Measurements from ENCODE around the gene CALU. TPM values are rescaled to one million over a fixed set of nuclear protein-coding genes. Genes with fewer than 3 reads are reported as not detected.

The CALU gene
- polyA plus RNA-seq, 1 donor from 2014 or later, result 38.1 TPM

- no peaks in the 10 kb centered on the region for H3F3A ChIP-seq (ENCODE audit: insufficient read depth, low read length, poor library complexity, severe bottlenecking)
- no peak overlapping the region for H3K27ac ChIP-seq (ENCODE audit: low read length)
- H2AFZ ChIP-seq (ENCODE audit: low read depth, low read length), result no peak overlapping the region
- H3K27me3 ChIP-seq (ENCODE audit: insufficient read depth, low read depth, low read length), result peaks cover 25% of the 10 kb centered on the region
- no peak overlapping the region for H3K9ac ChIP-seq (ENCODE audit: low read length)
- H3K79me2 ChIP-seq (replicated peaks; ENCODE audit: insufficient read depth, low read length), result no peaks in the 10 kb centered on the region
- no peak overlapping the region for H3K4me3 ChIP-seq (ENCODE audit: low read length)
- H3K9me3 ChIP-seq (ENCODE audit: low read length), result no peaks in the 10 kb centered on the region
- H3K4me2 ChIP-seq (ENCODE audit: low read length), result no peak overlapping the region
- H4K20me1 ChIP-seq (ENCODE audit: insufficient read depth), result no peaks in the 10 kb centered on the region
- TF ChIP-seq RAD21 (conservative IDR thresholded peaks at IDR 0.05) (no peak), EP300 (conservative IDR thresholded peaks at IDR 0.05; ENCODE audit: poor library complexity, severe bottlenecking) (no peak), MXI1 (conservative IDR thresholded peaks at IDR 0.05; ENCODE audit: poor library complexity, severe bottlenecking) (no peak), POLR2AphosphoS5 (IDR thresholded peaks at IDR 0.05) (no peak), CTCF (IDR thresholded peaks at IDR 0.05; ENCODE audit: poor library complexity, severe bottlenecking) (no peak), TAF1 (IDR thresholded peaks at IDR 0.05; ENCODE audit: low read depth) (no peak), SMC3 (conservative IDR thresholded peaks at IDR 0.05; ENCODE audit: poor library complexity) (no peak), REST (IDR thresholded peaks at IDR 0.05; ENCODE audit: borderline replicate concordance) (no peak), EZH2 (IDR thresholded peaks at IDR 0.05; ENCODE audit: borderline replicate concordance, insufficient read depth, low read length, poor library complexity, severe bottlenecking) (no peak)
- no peaks in the 10 kb centered on the region for H3K9me2 ChIP-seq (ENCODE audit: insufficient read depth, low read length)
- H3K36me3 ChIP-seq (ENCODE audit: insufficient read depth, low read length), result no peaks in the 10 kb centered on the region
These were observed 37.9 kb upstream of the CALU start for GRCh38 chr7:128701062-128701785.

GRCh38 chr7:128703609-128704241, 35.4 kb upstream of the CALU start:
- H3K9me3 ChIP-seq (ENCODE audit: low read length), result no peaks in the 10 kb centered on the region
- H3K9ac ChIP-seq (ENCODE audit: low read length), result no peak overlapping the region
- H3K79me2 ChIP-seq (replicated peaks; ENCODE audit: insufficient read depth, low read length), result no peaks in the 10 kb centered on the region

More at GRCh38 chr7:128703609-128704241, 35.4 kb upstream of the CALU start:
- H3K4me3 ChIP-seq (ENCODE audit: low read length), result no peak overlapping the region
- H3K36me3 ChIP-seq (ENCODE audit: insufficient read depth, low read length), result no peaks in the 10 kb centered on the region
- no peak overlapping the region for H2AFZ ChIP-seq (ENCODE audit: low read depth, low read length)
- no peak overlapping the region for H3K4me2 ChIP-seq (ENCODE audit: low read length)
- no peaks in the 10 kb centered on the region for H4K20me1 ChIP-seq (ENCODE audit: insufficient read depth)
- no peak overlapping the region for H3K27ac ChIP-seq (ENCODE audit: low read length)
- H3K9me2 ChIP-seq (ENCODE audit: insufficient read depth, low read length), result no peaks in the 10 kb centered on the region
- peaks cover 2% of the 10 kb centered on the region for H3K27me3 ChIP-seq (ENCODE audit: insufficient read depth, low read depth, low read length)
- TF ChIP-seq SMC3 (conservative IDR thresholded peaks at IDR 0.05; ENCODE audit: poor library complexity) (no peak), EZH2 (IDR thresholded peaks at IDR 0.05; ENCODE audit: borderline replicate concordance, insufficient read depth, low read length, poor library complexity, severe bottlenecking) (no peak), EP300 (conservative IDR thresholded peaks at IDR 0.05; ENCODE audit: poor library complexity, severe bottlenecking) (no peak), REST (IDR thresholded peaks at IDR 0.05; ENCODE audit: borderline replicate concordance) (no peak), MXI1 (conservative IDR thresholded peaks at IDR 0.05; ENCODE audit: poor library complexity, severe bottlenecking) (no peak), CTCF (IDR thresholded peaks at IDR 0.05; ENCODE audit: poor library complexity, severe bottlenecking) (no peak), TAF1 (IDR thresholded peaks at IDR 0.05; ENCODE audit: low read depth) (no peak), RAD21 (conservative IDR thresholded peaks at IDR 0.05) (no peak), POLR2AphosphoS5 (IDR thresholded peaks at IDR 0.05) (no peak)
- H3F3A ChIP-seq (ENCODE audit: insufficient read depth, low read length, poor library complexity, severe bottlenecking), result no peaks in the 10 kb centered on the region
